ENCODE measurements around the gene RAB35.
A peak's percentile ranks its signal among the peaks of the same experiment; 100 is the strongest.

Gene RAB35

GRCh38 chr12:120116441-120116791 lies at the start of gene RAB35:
TSS of gene RAB35 (minus strand) at chr12:120116753. CDS start at chr12:120116650, 103 bp downstream.
- CTCF ChIA-PET, result interaction anchor here (0.6 to 1.9 kb wide), 3 partner anchors 85 to 210 kb away, joined by 3 to 13 read pairs (median 3); partner anchors contain the start of genes PXN and RPLP0

More at GRCh38 chr12:120116441-120116791, at the start of gene RAB35:
- H3K9me3 ChIP-seq (ENCODE audit: control insufficient read depth, insufficient read depth, low read depth, low read length), result no peaks in the 10 kb centered on the region
- peak within 1 kb of the TSS; percentile 80 for H3K4me3 ChIP-seq (ENCODE audit: low read depth, low read length)
- H3K4me1 ChIP-seq (ENCODE audit: control insufficient read depth, insufficient read depth, low read length), result peaks cover 9% of the 10 kb centered on the region
- H3K27ac ChIP-seq (ENCODE audit: extremely low read depth, low read depth, low read length), result peak within 1 kb of the TSS; percentile 86
- POLR2A ChIA-PET, result interaction anchor here (0.6 to 2.8 kb wide), 12 partner anchors 11 to 176 kb away, joined by 3 to 33 read pairs (median 6); partner anchors contain the start of genes BICDL1, RNU4-1 and RPLP0
- TF ChIP-seq ZFP37 (tag by site-specific recombination; IDR thresholded peaks at IDR 0.05) (no peak), ZNF335 (tag by site-specific recombination; conservative IDR thresholded peaks at IDR 0.05) (peak; percentile 61), ZBTB17 (tag by site-specific recombination; IDR thresholded peaks at IDR 0.05) (no peak), ZNF341 (tag by site-specific recombination; IDR thresholded peaks at IDR 0.05; ENCODE audit: low read depth) (peak; percentile 99; the same call in 1 of the 2 replicates), IKZF3 (tag by site-specific recombination; IDR thresholded peaks at IDR 0.05) (0 out of 2 replicates have a peak, but pooled peaks have one; percentile 17), ZFHX2 (tag by site-specific recombination; conservative IDR thresholded peaks at IDR 0.05) (peak; percentile 32), ZBTB21 (tag by site-specific recombination; IDR thresholded peaks at IDR 0.05) (no peak), ZNF629 (tag by site-specific recombination; IDR thresholded peaks at IDR 0.05) (no peak), ZNF596 (tag by site-specific recombination; IDR thresholded peaks at IDR 0.05) (no peak), ZNF398 (tag by site-specific recombination; IDR thresholded peaks at IDR 0.05) (peak; percentile 82; the same call in 1 of the 2 replicates), AEBP2 (tag by site-specific recombination; IDR thresholded peaks at IDR 0.05; ENCODE audit: borderline replicate concordance) (no peak), INSM2 (tag by site-specific recombination; IDR thresholded peaks at IDR 0.05) (no peak), EGR2 (tag by site-specific recombination; IDR thresholded peaks at IDR 0.05; ENCODE audit: low read depth) (peak; percentile 64; the same call in 1 of the 2 replicates), ZNF600 (tag by site-specific recombination; IDR thresholded peaks at IDR 0.05) (0 out of 2 replicates have a peak, but pooled peaks have one; percentile 36), ZNF518A (tag by site-specific recombination; conservative IDR thresholded peaks at IDR 0.05; ENCODE audit: low read depth) (no peak), ZNF654 (tag by site-specific recombination; IDR thresholded peaks at IDR 0.05; ENCODE audit: low read depth) (no peak), HOXA7 (CRISPR knock-in tag; IDR thresholded peaks at IDR 0.05; ENCODE audit: borderline replicate concordance) (no peak)
- peaks cover 4 to 21% of the 10 kb centered on the region in 2 experiments; a peak in 2 of 3 replicates for H3K36me3 ChIP-seq (ENCODE audit: control insufficient read depth in 2 of 2, insufficient read depth in 1 of 2, low read length in 2 of 2)

Data from HEK293 (cell line).